NCI-H748 (cell line): ENCODE measurements around the gene BRD3OS.

Source experiments
- DNase-seq: peaks from one replicate; lab custom pipeline; 2025; ENCODE audit not compliant: unreplicated experiment; lab: John Stamatoyannopoulos, UW

The BRD3OS gene

GRCh38 chr9:134004131-134004873 is 21.0 kb upstream of the BRD3OS start:
- no peak for DNase-seq

DNA sequence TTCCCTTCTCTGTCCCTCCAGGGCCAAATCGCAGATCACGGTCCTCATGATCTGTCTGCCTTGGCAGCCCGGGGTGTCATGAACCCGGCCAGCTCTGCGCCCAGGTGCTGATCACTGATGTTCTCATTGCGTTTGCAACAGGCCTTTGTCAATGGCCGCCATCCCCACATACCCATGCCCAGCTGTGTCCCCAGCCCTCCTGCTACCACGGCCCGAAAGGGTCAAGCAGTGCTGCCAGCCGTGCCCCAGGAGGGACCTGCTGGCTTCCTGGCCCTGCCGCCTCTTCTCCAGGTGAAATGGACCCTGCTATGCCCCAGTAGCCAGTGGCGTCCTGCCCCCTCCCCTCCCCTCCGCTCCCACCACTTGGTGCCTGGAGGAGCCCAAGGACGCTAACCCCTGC is 20.4 kb upstream of the BRD3OS start:
- DNase-seq = no peak

- DNase-seq = no peak
Measured at GRCh38 chr9:134005381-134005780, 19.9 kb upstream of the BRD3OS start.

GRCh38 chr9:134007150-134007549 is 18.1 kb upstream of the BRD3OS start:
- peak; percentile 16 for DNase-seq

DNA sequence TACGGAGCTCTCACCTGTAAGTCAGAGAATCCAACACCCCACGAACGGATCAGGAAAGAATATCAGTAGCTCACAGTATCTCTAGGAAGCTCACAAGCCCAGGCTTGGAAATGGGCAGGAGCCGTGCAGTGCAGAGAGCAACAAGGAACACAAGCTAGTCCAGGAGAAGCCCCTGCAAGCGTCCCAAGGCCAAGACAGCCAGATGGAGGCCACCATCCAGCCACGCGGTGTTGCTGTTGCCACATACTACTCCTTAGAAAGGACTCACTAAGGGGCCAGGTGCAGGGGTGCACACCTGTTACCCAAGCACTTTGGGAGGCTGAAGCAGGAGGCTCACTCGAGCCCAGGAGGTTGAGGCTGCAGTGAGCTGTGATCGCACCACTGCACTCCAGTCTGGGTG is 17.7 kb upstream of the BRD3OS start:
- DNase-seq = no peak

DNA sequence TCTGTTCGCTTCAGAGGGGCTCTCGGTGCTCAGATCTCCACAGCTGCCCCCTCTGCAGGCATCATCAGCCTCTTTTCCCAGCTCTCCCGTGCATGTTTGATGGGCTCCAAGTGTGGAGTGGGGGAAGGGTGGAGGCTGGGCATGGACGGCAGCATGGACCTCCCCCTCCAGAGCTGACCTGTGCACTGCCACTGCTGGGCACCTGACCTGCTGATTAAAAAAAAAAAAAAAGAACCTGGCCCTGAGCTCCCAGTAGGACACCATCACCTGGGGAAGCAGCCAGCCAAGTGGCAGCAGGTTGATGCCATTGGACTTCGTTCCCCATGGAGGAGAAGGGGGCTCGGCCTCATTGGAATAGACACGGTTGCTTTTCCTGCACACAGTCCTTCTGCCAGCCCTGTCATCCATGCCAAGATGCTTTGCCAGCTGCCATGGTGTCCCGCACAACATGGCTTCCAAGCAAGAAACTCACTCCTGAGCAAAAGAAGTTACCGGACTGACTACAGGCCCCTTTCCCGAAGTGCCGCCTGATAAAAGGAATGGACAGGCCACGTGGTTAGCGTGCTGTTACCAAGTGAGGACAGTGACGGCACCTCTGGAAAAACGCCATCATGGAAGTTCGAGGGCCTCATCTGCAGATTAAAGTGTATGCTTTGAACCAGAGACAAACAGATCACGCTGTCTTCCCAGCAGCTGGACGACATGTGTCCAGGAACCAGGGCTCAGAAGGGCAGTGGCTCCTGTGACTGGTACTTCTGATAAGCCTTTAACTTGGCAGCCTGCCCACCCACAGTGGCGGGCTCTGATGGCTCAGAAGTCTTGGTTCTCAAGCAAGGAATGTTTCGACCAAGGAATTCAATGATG is 14.7 kb upstream of the BRD3OS start:
- no peak for DNase-seq

GRCh38 chr9:134011401-134011800 is 13.9 kb upstream of the BRD3OS start:
- no peak for DNase-seq

- no peak for DNase-seq
Measured at GRCh38 chr9:134014946-134015345, 10.3 kb upstream of the BRD3OS start.

DNA sequence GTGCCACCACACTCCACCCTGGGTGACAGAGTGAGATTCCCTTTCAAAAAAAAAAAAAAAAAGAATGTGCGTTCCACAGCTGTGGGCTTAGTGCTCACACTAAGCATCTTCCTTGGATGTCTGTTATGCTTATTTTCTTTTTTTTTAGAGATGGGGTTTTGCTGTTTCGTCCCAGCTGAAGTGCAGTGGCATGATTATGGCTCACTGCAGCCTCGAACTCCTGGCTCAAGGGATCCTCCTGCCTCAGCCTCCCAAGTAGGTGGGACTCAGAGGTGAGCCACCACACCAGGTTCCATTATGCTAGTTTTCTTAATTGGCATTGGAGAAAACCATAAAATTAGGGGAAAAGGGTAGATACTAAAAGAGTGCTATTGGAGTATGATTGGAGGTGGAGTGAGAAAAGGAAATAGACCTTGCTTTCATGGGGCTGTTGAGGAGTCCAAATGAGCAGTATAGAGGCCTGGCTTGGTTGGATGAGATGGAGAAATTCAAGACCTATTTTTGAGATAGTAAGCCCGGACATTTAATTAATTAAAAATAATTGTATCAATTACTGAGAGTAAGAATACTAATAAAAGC is 978 bp upstream of the BRD3OS start:
- DNase-seq = no peak

DNA sequence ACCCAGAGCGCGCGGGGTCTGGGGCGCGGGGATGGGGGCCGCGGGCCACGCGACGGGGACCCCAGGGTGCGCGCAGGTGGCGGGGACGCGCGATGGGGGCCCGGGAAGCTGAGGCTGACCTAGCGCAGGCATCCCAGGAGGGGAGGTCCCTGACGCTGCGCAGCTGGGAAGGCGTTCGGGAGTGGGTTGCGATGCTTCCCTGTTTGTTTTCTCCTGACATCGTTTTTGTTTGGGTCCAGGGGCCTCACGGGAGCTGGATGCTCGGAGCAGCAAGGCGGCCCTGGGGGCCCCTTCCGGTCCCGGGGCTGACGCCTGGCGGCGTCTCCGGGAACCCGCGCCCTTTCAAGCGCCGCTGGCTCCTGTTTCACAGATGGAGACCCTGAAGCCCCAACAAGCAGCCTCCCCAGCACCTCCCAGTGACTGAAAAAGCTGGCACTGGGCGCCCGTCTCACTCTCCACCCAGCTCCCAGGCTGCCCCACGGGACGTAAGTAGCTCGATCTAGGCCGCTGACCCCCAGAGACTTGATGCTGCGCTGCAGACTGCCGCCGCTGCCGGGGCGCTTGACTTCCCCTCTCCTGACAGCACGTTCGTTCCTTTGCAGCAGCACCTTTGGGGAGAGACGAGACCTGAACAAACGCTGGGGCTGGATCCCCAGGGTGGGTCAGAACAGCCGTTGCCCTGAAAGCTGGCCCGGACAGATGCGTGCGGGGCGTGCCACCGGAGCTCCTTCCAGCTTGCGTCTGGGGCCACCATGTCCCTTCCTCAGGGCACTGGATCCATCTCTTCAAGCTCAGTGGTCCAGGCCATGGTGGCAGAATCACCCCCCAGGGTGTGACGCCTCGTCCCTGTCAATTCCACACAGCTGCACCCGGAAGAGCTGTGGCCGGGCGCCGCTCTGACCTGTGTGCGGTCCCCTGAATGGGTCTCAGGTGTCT is 593 bp downstream of the BRD3OS start:
- peak; percentile 70 for DNase-seq

GRCh38 chr9:134026581-134026980 is 1.3 kb downstream of the BRD3OS start:
- DNase-seq = no peak

GRCh38 chr9:134026981-134027380 is 1.7 kb downstream of the BRD3OS start:
- no peak for DNase-seq

DNA sequence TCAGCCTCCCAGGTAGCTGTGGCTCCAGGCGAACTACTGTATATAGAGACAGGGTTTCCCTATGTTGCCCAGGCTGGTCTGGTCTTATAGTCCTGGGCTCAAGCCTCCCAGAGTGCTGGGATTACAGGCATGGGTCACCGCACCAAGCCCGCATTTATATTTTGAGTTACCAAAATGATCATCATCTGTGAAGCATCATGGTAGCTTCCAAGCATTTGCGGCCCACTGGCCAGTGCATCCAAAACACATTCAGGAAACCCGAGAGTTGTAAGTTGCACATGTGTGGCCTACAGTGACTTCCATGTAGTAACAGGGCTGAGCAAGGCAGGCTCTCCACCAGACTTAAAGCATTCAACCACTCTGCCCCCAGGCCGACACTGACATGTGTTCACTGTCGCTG is 2.3 kb downstream of the BRD3OS start:
- no peak for DNase-seq

- no peak for DNase-seq
Measured at GRCh38 chr9:134028076-134028475, 2.8 kb downstream of the BRD3OS start.

DNA sequence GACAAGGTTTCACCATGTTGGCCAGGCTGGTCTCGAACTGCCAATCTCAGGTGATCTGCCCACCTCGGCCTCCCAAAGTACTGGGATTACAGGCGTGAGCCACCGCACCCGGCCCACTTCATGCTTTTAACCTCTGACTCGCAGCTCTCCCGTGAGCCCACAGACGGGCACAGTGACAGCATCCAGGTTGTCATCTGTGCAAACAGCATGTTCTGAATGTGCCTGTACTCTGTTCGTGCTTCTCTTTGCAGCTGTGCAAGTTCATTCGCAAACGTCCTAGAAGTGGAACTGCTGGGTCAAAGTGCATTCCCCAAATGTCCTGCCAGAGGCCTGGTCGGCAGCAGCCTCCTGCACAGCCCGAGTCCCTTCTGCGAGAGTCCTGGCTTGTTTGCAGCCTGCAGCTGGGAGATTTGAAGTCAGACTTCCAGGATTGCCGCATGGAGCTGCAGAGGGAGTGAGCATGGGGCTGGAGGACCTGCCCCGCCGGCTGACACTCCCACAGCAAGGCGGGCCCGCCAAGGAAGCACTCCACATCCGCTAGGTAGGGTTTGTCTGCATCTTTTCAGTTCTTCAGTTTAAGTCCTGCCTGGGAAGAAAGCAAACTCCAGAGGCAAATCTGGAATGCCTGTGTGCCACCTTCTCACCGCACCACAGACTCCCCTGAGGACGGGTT is 3.4 kb downstream of the BRD3OS start:
- DNase-seq = no peak

DNA sequence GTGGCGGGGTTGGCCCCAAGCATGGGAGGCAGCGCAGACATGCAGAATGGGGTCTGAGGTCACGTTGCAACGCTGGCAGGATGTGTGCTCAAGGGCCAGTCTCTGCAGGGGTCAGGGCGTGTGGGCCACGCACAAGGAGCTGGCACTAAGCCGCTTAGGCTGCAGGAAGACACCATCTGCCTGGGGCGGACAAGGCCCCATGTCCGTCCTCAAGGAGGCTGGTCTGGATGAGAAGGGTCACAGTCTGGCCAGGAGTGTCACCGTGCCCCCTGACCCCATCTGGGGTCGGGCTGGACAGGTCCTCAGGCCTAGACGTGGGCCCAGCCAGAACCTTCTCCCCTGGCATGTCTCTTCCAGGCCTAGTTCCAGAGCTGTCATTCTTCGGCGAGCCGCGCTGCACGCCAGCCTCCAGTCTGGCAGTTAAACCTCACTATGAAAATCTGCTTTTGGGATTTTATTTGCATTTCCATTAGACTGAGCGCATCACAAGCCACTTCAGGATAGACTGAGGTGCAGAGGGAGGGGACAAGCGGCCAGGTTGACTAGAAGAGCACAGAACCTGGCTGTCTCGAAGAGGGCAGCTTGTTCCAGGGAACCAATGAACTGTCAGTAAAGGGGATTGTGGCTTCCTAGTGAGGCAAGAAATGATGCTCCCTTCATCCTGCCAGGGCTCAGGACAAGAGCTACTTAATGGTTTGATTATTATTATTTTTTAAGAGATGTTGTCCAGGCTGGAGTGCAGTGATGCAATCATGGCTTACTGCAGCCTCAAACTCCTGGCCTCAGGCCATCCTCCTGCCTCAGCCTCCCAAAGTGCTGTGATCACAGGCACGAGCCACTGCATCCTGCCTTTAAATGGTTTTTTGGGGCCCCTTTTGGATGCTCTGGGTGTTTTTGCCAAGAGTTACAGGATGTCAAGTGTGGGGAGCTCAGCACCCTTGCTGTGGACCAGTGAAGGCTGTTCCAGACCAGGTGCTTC is 4.3 kb downstream of the BRD3OS start:
- no peak for DNase-seq

- DNase-seq = no peak
Measured at GRCh38 chr9:134030821-134031470, 5.7 kb downstream of the BRD3OS start.

DNA sequence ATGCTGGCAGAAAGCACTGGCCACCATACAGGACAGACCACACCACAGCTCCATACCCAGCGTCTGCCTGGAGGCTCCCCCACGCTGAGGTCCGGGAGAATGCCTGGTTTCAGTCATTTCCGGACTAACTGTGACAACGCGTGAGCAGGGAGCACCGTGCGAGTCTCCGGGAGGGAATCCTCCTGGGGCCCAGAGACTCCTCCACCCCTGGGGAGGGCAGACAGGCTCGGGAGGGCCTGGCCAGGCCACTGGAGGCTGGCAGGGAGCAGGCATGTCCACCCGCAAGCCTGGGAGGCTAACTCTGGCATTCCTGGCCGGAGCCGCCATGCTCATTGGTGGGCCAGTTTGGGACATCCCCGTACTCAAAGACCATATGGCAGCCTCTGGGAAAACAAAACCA is 6.5 kb downstream of the BRD3OS start:
- no peak for DNase-seq
